GM19240 (cell line): ENCODE data around the gene ZNF646.

Experiments used
- DNase-seq: peaks from one replicate; pipeline ENCODE4 v3.0.0; 2011; ENCODE audit warnings: low spot score; ENCODE audit not compliant: insufficient read length

Gene ZNF646

DNA sequence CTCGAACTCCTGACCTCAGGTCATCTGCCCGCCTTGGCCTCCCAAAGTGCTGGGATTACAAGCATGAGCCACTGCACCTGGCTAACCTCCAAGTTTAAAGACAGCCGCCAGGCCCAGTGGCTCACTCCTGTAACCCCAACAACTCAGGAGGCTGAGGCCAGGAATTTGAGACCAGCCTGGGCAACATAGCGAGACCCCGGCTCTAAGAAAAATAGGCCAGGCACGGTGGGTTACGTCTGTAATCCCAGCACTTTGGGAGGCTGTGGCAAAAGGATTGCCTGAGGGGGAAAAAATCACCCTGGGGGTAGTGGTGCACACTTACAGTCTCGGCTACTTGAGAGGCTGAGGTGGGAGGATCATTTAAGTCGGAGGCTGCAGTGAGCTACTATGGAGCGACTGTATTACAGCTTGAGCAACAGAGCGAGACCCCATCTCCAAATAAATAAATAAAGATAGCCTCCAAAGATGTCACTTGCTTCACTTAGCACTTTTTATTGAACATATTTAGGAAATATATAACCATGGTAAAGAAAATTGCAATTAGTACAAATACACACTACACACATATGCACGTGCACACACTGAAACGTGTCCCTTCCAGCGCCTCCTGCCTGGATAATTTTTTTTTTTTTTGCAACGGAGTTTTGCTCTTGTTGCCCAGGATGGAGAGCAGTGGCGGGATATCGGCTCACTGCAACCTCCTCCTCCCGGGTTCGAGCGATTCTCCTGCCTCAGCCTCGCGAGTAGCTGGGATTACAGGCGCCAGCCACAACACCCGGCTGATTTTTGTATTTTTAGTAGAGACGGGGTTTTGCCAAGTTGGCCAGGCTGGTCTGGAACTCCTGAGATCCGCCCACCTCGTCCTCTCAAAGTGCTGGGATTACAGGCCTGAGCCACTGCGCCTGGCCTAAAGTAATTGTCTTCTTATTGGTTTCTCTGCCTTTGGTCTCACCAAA, 32.6 kb downstream of the ZNF646 start:
- DNase-seq = no peak

DNA sequence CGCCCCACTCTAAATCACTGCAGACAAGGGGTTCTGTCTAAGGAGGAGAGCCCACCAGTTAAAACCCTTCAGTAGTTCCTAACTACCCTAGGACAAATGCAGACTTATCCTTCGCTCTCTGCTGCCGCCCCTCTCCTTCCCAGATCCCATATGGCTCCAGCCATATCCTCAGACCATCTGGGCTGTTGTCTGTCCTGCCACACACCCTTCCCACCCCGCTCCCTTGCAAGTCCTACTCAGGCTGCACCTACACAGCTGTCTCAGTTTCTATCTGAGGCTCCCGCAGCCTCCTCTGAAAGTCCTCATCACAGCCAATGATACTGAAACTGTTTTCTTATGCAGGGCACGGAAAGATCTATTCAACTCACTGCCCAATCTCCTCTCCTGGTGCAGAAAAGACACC, 33.2 kb downstream of the ZNF646 start:
- peak; percentile 77 for DNase-seq

DNA sequence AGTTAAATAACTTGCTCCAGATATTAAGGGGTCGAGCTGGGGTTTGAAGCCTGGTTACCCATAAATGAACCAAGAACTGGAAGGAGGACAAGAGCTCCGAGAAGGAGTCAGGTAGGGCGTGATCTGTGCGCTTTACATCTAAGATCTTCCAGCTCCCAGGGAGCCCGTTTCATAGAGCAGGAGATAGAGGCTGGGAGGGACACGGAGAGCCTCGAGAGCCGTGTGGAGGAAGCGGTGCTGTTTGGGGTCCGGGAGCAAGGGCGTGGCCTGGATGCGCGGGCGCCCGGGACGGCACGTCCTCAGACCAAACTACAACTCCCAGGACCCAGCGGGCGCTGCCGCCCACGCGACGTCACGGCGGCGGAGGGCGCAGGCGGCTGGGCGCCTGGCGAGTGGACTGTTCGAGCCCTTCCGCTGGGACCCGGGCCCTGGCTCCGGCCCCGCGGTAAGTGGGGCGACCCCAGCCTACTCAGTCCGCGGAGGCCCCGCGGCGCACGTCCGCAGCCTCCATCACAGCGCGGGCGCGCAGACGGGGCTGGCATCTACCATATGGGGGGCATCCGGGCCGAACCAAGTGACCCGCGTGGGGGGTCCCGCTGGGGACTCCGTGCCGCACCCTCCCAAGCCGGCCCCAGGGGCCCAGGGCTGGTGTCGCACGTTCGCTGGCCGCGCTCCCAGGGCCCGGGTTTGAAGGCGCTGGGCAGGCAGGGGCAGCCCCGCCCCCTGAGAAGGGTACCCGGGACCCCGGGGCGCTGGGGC, 34.0 kb downstream of the ZNF646 start, which contains the start of gene BCKDK:
TSS of gene BCKDK (plus strand) at position 352 of the 759 bp plus-strand sequence. CDS start 838 bp downstream, outside the sequence.
- peak; percentile 79 for DNase-seq

DNA sequence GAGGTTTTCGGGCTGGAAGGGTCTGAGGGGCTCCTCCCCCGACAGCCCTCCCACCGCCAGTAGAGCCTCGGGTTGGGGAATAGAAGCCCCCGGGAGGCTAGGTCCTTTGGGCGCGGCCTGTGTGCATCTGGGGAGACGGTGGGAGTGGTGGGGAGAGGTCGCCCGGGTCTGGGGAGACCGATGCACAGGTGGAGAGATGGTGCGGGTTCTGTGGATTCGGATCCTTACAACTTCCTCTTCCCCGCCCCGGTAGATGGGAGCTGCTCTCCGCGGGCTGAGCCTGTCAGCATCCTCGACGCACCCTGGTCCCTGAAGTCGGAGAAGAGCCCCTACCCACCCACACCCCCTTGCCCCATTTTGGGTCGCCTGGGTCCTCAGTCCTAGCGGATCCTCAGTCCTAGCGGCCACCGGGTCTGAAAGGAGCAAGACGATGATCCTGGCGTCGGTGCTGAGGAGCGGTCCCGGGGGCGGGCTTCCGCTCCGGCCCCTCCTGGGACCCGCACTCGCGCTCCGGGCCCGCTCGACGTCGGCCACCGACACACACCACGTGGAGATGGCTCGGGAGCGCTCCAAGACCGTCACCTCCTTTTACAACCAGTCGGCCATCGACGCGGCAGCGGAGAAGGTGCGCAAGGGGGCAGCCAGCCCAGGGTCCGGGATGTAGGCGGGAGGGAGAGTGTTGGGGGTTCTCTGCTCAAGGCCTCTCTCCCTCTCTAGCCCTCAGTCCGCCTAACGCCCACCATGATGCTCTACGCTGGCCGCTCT, 34.8 kb downstream of the ZNF646 start:
- no peak for DNase-seq

DNA sequence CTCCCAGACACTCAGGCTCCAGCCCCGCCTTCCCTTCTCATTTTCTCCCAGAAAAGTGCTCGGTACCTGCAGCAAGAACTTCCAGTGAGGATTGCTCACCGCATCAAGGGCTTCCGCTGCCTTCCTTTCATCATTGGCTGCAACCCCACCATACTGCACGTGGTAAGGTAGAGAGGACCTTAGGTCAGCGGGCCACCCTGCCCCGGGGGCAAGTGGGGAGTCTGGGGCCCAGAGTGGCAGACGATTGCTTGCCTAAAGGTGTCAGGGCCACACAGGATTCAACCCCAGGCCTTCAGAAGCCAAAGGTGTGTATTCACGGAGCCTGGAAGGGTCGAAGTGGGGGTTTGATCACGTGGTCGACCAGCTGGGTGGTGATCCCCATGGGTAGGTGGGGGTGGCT, 35.4 kb downstream of the ZNF646 start:
- DNase-seq = no peak

DNA sequence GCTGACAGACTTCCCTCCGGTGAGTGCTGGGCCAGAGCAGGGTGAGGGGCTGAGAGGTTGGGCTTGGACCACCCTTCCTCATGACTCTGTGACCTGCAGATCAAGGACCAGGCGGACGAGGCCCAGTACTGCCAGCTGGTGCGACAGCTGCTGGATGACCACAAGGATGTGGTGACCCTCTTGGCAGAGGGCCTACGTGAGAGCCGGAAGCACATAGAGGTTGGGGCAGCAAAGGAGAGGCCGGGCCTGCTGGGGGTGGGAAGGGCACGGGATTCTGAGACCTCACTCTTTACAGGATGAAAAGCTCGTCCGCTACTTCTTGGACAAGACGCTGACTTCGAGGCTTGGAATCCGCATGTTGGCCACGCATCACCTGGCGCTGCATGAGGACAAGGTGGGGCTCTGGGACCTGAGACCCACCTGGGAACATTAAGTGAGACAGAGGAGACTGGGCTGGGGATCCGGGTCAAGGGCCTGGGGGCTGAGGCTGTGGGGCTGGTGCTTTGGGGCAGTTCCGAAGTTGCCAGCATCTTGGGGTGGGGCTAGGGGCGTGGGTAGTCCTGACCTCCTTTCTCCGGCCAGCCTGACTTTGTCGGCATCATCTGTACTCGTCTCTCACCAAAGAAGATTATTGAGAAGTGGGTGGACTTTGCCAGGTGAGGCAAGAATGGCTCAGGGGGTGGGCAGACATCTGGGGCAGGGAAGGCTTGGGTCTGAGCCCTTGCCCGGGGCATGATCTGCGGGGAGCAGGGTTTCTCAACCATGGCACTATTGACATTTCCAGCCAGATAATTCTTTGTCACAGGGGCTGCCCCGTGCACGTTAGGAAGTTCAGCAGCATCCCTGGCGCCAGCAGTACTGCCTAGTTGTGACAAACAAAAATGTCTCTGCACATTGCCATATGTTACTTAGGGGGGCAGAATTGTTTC, 36.1 kb downstream of the ZNF646 start:
- DNase-seq = no peak

DNA sequence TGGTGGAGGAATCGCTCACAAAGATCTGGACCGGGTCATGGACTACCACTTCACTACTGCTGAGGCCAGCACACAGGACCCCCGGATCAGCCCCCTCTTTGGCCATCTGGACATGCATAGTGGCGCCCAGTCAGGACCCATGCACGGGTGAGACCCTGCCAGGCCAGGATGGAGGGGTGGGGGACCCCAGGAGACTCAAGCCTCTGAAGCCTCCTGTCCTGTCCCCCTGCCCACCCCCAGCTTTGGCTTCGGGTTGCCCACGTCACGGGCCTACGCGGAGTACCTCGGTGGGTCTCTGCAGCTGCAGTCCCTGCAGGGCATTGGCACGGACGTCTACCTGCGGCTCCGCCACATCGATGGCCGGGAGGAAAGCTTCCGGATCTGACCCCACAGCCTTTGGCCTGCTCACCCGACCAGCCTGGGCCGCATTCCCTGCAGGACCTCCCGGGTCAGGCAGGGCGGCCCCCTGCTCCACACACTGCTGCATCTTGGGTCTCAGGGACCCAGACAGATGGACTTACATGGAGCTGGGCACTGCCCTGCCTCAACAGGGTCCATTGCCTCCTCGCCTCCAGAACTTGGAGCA, 37.8 kb downstream of the ZNF646 start:
- DNase-seq = no peak

DNA sequence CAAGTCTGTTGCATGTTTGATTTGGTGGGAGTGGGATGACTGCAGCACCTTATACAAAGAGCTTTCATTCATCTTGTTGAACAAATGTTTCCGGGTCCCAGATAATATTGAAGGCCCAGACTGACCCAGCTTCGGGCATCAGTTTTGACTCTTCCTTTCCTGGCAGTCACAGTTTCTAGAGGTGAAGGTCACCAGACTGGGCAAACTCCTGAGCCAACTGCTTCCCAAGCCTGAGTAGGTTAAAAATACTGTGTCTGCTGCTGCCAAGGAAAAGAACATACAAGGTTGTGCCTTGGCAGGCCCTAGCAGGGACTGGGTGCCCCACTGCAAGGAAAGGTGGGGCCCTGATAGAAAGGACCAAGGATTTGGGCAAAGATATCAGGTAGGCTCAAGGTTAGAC, 38.5 kb downstream of the ZNF646 start:
- no peak for DNase-seq

DNA sequence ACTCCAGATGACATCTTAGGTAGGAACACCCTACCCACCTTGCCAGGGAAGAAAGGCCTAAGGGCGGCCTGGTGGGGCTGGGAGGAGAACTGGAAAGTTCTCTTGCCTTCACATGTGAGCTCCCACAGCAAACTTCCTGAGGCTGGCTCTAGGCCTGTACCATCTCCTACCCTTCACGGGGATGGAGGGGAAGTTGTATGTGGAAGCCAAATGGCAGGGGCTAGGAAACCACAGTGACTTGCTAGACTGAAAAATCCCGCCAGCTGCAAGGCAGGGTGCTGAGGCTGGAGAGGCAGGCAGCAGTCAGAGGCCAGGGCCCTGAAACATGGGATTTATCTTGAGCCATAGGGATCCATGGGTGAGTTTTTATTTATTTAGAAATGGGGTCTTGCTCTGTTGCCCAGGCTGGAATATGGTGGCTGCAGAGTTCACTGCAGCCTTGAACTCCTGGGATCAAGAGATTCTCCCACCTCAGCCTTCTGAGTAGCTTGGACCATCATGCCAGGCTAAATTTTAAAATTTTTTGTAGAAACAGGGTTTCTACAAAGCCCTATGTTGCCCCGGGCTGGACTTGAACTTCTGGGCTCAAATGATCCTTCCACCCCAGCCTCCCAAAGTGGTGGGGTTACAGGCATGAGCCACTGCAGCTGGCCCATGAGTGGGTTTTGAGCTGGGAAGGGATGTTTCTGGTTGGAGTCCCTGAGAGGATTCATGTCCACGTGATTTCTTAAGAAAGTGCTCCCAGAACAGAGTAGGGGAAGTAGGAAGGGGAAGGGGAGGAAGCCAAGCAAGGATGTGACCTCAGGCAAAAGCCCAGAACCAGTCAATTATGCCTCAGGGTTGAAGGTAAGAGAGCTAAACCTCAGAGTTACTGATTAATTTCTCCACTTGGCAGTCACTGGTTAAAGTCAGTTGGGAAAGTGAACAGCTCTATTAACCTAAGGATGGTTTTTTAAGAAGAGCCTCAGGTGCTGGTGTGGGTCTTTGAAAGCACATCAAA, 39.2 kb downstream of the ZNF646 start:
- no peak for DNase-seq

DNA sequence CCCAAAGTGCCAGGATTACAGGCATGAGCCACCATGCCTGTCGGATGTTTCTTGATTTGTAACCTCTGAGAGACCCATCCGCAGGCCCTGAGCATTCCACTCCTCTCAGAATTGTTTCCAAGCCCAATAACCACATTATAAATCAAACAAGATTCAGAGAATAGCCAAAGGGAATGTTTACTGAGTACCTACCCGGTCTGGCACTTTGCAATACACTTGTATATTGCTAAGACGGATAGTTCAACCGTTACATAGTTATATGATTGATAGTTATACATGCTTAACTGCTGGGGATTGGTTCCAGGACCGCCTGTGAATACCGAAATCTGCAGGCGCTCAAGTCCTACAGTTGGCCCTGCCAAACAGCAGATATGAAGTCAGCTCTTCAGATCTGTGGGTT, 40.2 kb downstream of the ZNF646 start:
- DNase-seq = no peak

DNA sequence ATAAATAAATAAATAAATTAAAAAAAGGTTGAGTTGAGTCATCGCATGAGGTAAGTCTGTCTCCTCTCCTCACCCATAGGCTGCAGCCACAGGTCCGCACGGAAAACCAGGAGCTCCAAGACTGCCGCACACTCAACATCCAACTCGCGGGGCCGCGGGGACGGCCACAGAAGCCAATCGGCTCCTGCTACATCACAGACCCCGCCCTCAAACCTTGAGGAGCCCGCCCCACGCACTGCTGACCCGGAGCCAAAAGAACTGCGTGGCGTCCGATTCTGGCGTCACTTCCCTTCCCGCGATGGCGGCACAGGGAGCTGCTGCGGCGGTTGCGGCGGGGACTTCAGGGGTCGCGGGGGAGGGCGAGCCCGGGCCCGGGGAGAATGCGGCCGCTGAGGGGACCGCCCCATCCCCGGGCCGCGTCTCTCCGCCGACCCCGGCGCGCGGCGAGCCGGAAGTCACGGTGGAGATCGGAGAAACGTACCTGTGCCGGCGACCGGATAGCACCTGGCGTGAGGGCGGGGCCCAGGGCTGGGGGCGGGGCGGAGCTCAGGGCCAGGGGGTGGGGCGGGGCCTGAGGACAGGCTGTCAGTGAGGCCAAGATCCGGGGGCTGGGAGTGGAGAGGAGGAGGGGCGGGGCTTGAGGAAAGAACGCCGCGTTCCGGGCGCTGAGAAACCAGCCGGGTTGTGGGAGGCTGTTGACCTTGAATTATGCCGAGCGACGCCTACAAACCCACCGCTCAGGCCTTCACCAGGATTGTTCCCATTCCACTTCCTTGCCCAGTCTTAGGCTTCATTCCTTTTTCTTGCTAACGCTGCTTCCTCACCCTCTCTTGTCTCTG, 43.4 kb downstream of the ZNF646 start, which contains the start of gene KAT8:
TSS of gene KAT8 (plus strand) at position 281 of the 839 bp plus-strand sequence. CDS start at position 299, 18 bp downstream.
- peak; percentile 98 for DNase-seq

DNA sequence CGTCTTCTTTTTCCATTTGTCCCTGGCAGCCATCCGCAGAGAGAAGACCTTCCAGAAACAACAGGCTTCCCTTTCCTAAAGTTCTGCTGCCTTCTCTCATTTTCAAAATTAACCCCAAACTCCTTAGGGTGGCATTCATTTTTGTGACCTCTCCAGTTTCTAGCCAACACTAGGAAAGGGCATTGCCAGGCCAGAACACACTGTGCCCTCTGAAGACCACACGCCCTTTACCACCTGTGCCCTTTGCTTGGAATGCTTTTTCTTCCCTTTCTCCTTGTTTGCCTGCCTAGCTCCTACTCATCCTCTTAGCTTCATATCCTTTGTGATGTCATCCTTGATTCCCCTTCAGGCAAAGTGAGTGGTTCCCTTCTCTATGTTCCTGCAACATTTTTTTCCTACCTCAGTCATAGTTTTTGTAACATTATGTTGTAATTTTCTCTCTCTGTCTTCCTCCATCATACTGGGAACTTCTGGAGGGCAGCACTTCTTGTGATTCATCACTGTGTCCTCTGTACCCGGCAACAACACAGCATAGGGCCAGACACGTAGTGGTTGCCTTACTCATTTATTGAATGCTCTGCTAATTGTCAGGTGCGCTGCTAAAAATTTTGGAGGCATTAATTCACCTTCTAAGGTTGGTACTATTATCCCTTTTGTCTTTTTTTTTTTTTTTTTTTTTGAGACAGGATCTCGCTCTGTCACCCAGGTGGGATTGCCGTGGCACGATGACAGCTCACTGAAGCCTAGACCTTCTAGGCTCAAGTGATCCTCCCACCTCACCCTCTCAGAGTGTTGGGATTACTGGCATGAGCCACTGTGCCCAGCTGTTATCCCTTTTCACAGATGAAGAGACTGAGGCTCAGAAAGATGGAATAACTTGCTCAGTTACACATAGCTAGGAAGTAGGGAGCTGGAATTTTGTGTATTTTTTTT, 44.3 kb downstream of the ZNF646 start:
- no peak for DNase-seq

DNA sequence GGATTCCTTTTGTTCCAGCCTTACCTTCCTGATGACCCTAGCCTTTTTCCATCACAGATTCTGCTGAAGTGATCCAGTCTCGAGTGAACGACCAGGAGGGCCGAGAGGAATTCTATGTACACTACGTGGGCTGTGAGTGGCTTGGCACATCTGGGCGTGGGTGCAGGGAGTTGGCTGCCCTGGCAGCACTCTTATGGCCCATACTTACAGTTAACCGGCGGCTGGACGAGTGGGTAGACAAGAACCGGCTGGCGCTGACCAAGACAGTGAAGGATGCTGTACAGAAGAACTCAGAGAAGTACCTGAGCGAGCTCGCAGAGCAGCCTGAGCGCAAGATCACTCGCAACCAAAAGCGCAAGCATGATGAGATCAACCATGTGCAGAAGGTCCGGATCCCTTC, 45.9 kb downstream of the ZNF646 start:
- DNase-seq = no peak

DNA sequence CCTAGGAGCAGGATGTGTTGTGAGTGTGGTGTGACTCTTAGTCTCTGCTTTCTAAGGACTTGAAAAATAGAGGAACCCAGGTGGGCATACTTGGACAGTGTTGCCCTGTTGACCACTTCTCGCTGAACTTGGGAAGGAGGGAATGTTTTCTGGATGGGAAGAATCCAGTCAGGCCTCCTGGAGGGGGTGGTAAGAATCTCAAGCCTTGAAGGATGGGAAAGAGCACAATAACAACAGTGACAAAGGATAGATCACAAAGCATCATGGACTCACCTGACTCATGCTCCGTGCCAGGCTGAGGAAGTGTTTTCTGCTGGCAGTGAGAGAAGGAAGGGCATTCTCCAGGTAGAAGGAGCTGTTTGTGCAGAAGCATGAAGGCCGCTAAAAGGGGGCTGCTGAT, 51.6 kb downstream of the ZNF646 start:
- no peak for DNase-seq

DNA sequence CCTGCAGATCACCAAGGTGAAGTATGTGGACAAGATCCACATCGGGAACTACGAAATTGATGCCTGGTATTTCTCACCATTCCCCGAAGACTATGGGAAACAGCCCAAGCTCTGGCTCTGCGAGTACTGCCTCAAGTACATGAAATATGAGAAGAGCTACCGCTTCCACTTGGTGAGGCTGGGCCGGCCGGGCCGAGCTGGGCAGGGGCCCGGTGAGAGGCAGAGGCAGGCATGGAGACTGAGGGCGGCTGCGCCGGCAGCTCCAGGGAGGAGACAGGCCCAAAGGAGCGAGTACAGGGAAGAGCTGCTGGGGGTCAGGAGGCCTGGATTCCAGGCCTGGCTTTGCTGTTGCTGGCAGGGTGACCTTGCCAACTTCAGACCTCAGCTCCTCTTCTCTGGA, 53.0 kb downstream of the ZNF646 start:
- no peak for DNase-seq

DNA sequence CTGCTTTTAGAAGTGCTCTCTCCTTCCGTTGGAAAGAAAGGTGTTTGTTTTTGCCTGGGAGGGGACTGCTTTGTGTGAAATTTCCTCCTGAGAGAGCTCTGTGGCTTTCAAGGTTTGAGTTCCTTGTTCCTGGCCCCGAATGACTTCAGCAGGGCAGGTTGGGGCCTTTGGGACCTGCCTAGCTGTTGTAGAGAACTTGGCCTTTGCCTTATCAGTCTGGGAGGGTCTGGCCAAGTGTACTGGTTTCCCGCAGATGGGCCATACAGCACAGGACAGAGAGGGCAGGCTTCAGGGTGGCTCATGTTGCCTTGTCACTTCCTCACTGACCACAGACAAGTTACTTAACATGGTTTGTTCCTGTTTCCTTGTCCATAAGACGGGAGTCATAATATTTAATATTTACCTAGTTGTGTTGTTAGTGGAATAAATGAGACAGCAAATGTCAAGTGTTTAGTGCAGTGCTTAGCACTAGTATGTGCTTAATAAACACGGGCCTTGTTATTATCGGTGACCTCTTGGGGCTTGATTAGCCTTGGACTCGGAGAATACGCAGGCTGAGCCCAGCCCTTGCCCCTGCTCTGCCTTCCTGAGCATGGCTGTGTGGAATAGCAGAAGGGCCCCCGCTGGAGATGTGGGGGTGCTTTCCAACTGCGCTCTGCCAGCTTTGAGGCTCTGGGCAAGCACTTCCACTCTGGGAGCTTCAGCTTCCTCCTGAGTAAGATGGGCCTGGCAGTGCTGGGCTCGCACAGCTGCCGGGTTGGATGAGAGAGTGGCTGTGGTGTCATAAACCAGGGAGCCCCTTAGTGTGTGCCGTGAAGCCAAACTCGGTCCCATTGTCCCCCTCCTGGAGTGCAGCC, 54.7 kb downstream of the ZNF646 start:
- no peak for DNase-seq
